HL-60 (cell line): ENCODE measurements around the gene NUDC.

ENCODE experiments used
- DNase-seq, 2 experiments: peaks; one replicate each; pipeline ENCODE4 v3.0.0-alpha.2; 2010 to 2020; ENCODE audit warnings: low read depth in 1 of 2, low spot score in 1 of 2
- H3K27ac ChIP-seq: fragments of 250-450 bp; sonication (Bioruptor Pico); replicated peaks from 2 replicates; pipeline ENCODE4 v1.5.1; 2020; ENCODE audit warnings: mild to moderate bottlenecking, moderate library complexity
- H3K27me3 ChIP-seq: fragments of 250-450 bp; sonication (Bioruptor Pico); 2 replicates; pipeline ENCODE4 v1.5.1; 2021; ENCODE audit warnings: mild to moderate bottlenecking, moderate library complexity; ENCODE audit not compliant: insufficient read depth, poor library complexity, severe bottlenecking
- H3K4me3 ChIP-seq: replicated peaks from 2 replicates; pipeline ENCODE4 v1.5.1; 2011; ENCODE audit warnings: mild to moderate bottlenecking, control low read depth, low read length; ENCODE audit not compliant: insufficient read depth
- GABPA ChIP-seq: IDR thresholded peaks from 2 replicates; pipeline ENCODE4 v1.6.1; 2012; ENCODE audit warnings: low read depth
- POLR2AphosphoS5 ChIP-seq: IDR thresholded peaks from 2 replicates; pipeline ENCODE4 v1.6.1; 2012; ENCODE audit warnings: low read depth
- REST ChIP-seq: IDR thresholded peaks from 2 replicates; pipeline ENCODE4 v1.6.1; 2012; ENCODE audit warnings: low read depth; ENCODE audit not compliant: insufficient replicate concordance
- SPI1 ChIP-seq: IDR thresholded peaks from 2 replicates; pipeline ENCODE4 v1.6.1; 2012; ENCODE audit warnings: low read depth, mild to moderate bottlenecking, borderline replicate concordance
- TF ChIP-seq, protein P1 (sequence below): IDR thresholded peaks from one replicate; pipeline ENCODE4 v1.5.1; 2011; ENCODE audit warnings: low read length, control low read depth, inconsistent platforms; ENCODE audit not compliant: insufficient read depth

NUDC gene

DNA sequence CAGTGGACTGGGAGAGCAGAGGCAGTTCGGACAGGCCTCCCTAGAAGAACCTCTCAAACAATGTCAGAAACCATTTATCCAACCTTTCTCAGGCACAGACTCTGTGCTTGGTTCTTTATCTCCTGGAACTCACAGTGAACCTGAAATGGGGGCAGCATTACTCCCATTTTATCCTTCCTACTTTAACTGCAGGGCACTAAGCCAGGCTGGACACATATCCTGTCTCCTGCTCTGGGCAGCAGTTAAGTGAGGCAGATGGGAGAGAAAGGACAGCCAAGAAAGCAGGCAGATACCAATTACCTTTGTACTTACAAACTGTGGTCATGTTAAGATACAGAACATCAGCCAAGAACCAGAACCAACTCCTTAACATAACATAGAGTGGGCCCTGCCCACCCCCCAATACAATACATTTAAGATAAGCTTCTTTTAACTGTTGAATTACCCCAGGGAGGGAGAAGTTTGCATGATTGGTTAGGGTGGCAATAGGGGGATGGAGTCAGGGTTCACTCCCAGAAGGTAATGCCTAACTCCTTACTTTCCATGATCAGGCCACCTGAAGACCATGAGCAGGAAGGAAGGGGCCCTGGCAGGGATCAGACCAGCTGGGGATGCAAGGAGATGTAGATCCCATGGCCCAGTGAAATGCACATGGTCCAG is 27.9 kb downstream of the NUDC start:
- no peak overlapping the region for H3K27ac ChIP-seq

GRCh38 chr1:26949926-26950319 is 28.4 kb downstream of the NUDC start:
- TF ChIP-seq SPI1 = no peak
- TF ChIP-seq POLR2AphosphoS5 = no peak
- no peak for TF ChIP-seq GABPA
- no peak for TF ChIP-seq REST
- TF ChIP-seq, protein P1, sequence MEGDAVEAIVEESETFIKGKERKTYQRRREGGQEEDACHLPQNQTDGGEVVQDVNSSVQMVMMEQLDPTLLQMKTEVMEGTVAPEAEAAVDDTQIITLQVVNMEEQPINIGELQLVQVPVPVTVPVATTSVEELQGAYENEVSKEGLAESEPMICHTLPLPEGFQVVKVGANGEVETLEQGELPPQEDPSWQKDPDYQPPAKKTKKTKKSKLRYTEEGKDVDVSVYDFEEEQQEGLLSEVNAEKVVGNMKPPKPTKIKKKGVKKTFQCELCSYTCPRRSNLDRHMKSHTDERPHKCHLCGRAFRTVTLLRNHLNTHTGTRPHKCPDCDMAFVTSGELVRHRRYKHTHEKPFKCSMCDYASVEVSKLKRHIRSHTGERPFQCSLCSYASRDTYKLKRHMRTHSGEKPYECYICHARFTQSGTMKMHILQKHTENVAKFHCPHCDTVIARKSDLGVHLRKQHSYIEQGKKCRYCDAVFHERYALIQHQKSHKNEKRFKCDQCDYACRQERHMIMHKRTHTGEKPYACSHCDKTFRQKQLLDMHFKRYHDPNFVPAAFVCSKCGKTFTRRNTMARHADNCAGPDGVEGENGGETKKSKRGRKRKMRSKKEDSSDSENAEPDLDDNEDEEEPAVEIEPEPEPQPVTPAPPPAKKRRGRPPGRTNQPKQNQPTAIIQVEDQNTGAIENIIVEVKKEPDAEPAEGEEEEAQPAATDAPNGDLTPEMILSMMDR = no peak
- H3K4me3 ChIP-seq = no peak overlapping the region

More for the DNA sequence above, 27.9 kb downstream of the NUDC start:
- H3K4me3 ChIP-seq = no peak overlapping the region
- no peaks in the 10 kb centered on the region for H3K27me3 ChIP-seq
- no peak for DNase-seq
- TF ChIP-seq REST = no peak
- TF ChIP-seq POLR2AphosphoS5 = no peak
- TF ChIP-seq GABPA = no peak
- TF ChIP-seq, protein P1 = no peak

GRCh38 chr1:26950602-26951001 is 29.1 kb downstream of the NUDC start:
- Histone ChIP-seq H3K27ac (no peak overlapping the region), H3K27me3 (no peaks in the 10 kb centered on the region), H3K4me3 (no peak overlapping the region)
- TF ChIP-seq, protein P1 = no peak
- no peak for TF ChIP-seq POLR2AphosphoS5
- TF ChIP-seq REST = no peak
- no peak for DNase-seq

More at GRCh38 chr1:26949926-26950319, 28.4 kb downstream of the NUDC start:
- H3K27ac ChIP-seq = no peak overlapping the region
- H3K27me3 ChIP-seq = no peaks in the 10 kb centered on the region
- no peak for DNase-seq
